GM18858 (cell line): ENCODE data around the gene NIPAL4.
"Not testable (repeated sequence)": the region's sequence is repeated elsewhere in the genome, so short reads cannot be mapped to it uniquely, and the experiment has no call there.

Experiments
- ATAC-seq: cut with Tn5 transposase; IDR thresholded peaks from one replicate; pipeline ENCODE4 v1.9.1; 2021; ENCODE audit not compliant: unreplicated experiment

Gene NIPAL4

DNA sequence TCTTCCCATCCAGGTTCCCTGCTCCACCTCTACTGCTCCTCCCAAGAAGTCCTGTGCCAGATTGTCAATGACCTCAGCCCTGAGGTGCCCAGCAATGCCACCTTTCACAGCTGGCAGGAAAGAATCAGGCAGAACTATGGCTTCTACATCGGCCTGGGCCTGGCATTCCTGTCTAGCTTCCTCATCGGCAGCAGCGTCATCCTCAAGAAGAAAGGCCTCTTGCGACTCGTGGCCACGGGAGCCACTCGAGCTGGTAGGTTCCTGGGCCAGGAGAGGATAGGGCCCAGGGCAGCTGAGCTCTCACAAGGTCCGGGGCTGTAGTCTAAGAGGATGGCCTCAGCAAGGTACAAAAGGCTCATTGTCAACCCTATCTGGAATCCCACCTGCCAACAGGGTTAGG is 3.1 kb downstream of the NIPAL4 start:
- no peak for ATAC-seq

DNA sequence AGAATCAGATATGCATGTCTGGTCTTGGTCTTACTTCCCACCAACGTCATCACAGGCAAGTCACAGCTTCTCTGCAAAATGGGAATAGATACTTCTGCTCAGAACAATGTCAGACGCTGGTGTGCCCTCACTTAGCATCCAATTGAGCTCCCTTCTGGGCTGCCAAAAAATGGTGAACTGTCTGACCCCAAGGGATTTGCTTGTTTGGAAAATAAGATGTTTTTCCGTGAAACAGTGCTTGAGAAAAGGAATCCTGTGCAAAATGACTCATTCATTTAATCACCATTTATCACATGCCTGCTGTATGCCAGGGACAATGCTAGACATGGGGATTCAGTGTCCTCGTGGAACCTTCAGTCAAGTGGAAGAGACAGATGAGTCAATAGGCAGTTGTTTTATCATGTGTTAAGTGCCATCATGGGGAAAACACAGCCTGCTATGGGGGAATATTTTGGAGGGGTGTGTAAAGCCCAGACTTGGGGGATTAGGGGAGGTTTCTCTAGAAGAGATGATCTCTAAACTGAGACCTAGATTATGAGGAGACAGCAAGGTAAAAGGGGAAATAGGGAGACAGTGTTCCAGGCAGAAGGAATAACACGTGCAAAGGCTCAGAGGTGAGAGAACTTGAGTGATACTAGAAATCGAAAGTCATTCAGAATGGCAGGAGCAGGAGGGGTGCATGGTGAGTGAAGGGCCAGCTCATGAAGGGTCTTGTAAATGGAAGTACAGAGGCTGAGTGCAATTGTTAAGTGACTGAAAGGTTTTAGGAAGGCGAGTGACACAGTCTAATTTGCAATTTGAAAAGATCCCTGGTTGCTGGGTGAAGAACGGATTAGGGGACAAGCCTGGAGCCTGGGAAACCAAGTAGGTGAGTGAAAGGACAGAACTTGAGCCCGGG is 3.9 kb downstream of the NIPAL4 start:
- ATAC-seq = no peak

DNA sequence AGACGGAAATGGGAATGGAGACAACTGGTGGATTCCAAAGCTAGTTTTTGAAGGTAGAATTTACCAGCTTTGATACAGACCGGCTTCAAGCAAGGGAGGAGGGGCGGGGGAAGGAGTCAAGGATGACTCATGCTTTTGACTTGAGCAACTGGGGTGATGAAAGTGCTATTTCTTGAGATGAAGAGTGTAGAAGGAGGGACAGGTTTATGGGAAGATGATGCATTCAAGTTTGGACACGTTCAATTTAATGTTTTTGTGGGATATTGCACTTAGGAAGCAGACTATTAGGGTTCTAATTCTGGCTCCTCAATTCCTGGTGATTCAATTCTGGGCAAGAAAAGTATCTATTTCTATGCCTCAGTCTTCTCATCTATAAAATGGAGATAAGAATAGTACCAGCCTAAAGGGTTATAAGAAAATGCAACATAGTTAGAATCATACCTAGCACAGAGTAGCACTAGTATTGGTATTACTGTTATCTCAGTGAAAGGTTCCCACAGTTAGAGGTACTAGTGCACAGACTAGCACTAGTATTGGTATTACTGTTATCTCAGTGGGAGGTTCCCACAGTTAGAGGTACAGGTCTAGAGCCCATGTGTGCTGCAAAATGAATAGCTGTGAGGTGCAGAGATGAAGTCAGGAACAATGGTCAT is 4.6 kb downstream of the NIPAL4 start:
- ATAC-seq = peak; percentile 93

DNA sequence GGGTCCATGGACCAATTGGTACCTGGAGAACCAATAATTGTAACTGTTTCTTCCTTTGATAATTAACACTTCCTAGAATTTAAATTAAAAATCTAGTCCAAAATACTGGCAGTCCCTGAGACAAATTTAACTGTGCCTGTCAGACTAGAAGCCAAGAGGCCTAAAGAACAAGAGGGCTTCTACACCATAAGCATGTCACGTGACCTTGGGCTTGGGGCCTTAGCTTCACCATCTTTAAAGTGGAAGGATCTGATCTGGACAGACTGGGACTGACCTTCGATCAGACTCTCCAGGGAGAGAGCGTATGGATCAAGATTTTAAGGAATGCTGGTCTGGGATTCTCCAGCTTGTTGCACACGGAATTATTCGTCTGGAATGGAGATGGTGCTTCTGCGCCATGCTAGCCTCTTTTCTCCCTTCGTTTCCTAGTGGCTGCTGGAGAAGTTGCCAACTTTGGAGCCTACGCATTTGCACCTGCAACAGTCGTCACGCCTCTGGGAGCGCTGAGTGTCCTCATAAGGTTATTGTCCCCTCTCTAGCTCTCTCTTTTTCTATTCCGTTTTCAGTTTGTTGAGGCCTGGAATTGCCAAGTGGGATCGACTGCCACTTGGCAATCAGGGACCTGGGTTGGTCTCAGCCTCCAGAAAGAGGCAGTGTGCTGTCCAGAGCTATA is 8.4 kb downstream of the NIPAL4 start:
- ATAC-seq = no peak

DNA sequence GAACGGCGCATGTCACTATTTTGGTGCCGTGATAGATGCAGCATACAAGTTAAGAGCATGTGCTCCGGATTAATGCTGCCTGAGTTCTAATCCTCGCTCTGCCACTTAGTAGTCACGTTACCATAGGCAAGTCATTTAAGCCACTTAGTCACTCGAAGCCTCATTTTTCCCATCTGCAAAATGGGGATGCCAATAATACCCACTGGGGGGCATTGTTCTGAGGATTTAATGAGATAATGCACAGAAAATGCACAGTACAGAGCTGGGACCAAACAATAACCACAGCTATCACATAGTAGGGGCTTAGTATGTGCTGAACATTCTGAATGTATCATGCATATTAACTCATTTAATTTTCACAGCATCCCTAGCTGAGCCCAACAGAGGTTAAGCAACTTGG is 9.1 kb downstream of the NIPAL4 start:
- ATAC-seq = no peak

DNA sequence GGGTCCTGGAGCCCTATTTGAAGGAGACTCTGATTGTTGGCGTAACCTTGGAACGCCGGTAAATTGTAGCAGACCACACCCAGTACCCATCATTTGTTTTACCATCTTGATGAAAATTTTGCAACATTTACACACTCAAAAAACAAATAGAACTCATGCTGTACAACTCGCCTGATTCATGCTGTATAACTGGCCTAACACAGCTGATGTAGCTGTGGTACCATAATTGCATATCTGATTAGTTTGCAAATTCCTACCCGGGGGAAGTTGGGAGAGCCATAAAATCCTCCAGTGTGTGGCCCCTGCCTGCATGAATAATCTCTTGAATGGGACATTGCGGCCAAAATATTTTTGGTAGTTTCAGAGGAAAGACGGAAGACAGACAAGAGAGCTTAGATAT is 9.7 kb downstream of the NIPAL4 start:
- ATAC-seq = no peak

DNA sequence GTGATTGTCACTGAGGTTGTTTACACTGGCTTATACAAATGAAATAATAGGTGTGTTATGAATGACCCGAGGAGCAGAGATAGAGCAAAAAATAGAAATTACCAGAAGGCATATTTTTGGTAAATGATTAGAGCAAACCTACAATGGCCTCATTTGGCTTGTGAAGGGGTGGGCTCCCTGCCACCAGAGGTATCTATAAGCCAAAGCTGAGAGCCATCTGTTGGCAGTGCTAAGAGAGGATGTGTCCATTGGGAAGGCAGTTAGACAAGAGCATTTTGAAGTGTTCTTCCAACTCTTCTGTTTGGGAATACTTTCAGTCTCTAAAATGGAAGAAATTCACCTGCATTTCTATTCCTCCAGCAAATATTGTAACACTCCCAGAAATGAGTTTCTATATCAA is 10.6 kb downstream of the NIPAL4 start:
- no peak for ATAC-seq

DNA sequence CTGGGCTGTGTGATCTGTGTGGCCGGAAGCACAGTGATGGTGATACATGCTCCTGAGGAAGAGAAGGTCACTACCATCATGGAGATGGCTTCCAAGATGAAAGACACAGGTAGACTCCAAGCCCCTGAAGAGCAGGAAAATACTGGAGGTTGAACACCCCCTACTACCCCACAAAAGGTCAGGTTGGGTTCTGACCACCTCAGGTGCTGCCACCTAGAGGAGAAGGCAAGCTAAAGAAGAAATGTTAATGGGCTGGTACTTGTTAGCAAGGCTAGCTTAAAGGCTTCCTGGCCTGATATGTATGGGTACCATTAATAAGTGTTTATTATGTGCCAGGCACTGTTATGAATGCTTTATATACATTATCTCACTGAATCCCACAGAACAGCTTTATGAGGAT is 11.7 kb downstream of the NIPAL4 start:
- ATAC-seq = no peak

DNA sequence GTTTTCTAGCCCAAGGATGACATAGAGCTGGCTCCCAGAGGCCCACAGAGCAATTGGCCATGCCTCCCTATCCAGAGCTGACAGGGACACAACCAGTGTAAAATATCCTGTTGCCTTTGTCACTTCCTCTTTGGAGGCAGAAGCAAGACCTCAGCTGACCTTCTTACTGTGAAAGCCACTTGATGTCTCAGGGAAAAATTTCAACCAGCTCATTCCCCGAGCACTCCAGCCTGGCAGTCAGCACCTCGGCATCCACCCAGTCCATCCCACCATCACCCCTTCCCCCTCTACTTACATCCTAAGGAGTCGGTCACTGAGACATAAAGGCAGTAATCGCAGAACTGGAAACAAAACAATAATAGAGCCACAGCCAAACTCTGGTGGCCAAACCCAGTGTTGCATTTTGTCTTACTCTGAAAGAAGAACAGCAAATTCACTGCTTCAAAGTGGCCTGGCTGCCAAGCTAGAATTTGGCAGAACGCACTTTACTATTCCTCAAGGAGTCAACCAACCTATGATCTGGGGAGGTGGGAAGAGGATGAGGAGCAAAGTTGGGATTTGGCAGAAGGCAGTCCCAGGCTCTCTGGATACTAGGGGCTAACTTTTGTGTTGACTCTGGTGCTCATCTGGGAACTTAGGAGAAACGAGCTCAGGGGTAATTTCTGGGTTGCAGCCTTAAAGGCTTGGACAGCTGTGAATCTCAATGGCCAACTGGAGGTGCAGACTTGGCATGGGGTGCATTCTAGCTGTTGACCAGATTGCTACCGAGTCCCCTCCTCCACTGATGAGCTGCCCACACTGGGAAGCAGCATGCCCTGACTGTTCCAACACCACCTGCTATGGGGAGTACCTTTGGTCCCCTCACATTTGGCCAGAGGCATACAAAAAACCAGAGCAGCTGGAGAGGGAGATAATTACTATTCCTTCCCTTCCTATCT is 13.6 kb downstream of the NIPAL4 start:
- no peak for ATAC-seq

DNA sequence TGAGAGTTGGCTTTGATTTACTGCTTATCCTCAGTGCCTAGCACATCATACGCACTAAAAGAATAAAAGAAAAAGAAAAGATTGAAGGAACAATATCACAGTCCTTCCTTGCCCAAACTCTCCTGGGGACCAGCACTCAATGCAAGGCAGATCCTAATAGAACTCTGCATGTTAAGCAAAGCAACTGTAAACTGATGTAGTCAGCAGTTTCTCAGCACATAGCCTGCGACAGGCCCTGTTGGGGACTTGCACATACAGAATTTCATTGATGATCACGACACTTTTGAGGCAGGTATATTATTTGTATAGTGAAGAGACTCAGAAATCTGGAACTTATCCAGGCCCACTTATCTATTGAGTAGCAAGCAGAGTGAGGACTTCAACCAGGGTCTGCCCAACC is 15.4 kb downstream of the NIPAL4 start:
- no peak for ATAC-seq

DNA sequence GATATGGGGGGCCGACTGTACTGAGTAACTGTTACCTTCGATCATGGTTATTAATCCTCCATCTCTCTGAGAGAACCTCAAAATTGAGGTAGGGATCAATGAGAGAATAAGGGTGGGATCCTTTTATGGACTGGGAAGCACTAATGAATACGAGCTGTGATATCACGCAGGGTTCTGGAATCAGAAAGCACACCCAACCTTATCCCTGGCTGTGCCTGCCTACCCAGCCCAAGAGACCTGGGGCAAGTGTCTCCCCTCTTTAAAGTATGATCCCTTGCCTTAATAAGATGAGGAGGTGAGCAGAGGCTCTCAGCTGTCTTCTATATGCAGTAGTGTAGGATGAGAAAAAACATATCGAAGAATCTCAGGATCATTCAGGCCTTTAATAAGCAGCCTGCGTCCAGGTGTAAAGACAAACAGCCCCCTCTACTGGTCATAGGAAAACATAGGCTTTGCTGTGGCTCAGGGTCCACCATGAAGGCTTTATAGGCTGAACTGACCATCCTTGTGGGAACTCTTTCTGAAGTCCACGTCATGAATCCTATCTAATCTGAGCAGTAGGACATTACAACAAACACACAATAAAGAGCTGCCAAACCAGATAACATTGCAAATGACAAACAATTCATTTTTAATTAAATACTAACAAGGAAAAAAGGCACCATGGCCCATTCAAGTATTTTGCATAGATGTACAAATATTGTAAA is 16.8 kb downstream of the NIPAL4 start:
- no peak for ATAC-seq

DNA sequence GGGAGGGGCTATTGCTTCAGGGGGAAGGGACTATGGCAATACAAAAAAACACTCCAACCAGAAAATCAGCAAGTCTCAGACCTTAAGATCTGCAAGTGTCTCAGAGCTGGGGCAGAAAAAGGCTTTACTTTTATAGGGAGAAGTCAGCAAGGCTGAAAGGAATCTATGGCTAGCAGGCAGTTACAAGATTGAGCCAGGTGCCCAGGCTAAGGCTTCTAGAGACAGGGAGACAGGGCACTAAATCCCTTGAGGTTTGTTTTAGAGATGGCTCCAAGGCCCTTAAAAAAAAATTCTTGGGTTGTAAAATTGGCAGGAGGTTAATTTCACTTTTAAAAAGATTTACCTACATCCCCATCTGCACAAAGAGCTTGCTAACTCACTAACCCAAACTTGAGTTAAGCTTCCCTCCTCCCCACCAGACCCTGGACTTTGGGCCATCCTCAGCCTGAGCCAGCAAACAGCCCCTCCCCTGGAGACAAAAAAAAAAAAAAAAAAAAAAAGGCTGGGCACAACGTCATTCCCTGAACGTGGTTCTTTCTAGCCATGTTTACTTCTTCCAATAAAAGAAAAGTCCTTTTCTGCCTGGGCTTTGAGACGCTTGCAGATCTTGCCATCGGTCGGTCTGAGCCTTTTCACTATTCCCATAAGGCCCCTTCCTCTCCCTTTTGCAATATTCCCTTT is 17.9 kb downstream of the NIPAL4 start:
- no peak for ATAC-seq

DNA sequence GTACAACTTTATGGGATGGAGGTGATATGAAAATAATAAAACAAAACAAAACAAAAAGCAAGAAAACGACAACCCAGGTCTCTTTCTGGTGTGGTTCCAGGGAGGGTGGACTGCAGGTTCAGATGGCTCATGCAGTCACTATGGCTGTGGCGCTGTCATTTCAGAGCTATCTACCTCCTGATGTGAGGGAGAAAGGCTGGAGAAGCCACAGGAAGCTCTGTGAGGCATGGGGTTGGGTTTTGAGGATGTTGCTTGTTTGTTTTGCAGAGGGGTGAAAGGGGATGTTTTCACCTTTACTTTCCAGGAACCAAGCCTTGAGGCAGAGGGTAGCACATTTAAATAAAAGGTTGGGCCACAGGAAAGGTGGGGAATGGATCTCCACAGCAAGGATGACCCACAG is 18.7 kb downstream of the NIPAL4 start:
- no peak for ATAC-seq

DNA sequence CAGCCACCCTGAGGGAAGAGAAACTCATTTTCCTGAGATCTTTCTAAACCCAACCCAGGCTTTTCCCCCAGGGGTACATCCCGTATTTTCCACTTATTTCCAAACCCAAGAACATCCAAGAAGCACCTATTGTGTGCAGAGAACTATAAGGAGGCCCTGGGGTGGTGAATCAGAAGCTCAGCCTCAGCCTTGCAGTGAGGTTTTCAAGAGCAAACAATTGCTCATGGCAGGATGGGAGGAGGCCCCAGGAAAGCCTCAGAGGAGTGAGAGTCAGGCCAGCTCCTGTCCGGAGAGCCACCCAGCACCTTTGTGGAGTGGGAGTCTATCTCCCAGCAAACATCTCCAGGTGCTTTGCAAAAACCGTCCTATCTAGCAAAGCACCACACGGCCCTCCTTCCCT is 19.2 kb downstream of the NIPAL4 start:
- ATAC-seq = no peak

DNA sequence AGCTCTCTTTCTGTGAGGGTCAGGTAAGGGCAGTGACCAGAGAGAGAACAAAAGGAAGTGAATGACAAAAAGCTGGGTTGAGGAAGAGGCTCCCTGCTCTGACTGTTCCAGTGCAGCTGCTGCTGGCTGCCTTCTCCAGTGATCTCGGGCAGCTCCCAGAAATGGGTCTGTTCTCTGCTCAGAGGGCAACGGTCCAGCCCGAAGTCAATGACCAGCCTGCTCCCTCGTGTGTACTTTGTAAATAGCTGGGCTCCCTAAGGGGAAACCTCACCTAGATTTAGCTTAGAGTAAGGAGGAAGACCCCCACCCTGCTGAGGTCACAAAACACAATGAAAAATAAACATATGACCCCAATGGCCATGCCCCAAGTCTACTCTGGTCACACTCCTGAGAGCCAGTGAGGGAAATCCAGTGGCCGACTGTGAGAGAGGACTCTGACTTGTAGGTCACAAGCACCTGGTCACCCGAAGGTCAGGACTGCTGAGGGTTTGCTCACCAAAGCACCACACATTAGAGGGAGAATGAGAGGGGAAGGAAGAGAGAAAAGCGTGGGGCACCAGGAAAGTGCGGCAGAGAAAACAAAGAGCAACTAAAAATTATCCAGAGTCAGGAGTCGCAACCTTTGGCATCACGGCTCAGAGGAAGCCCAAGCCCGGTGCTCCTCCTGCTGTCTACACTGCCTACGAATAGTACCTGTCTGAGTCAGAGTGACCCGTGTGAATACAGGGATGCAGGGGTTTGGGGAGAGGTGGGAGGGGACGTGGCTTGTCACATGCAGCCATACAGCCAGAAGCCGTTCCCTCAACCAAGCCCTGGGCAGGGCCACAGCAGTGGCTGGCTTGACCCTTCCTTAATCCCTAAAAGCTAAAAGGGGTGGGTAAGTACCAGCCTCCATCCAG is 19.8 kb downstream of the NIPAL4 start:
- no peak for ATAC-seq

DNA sequence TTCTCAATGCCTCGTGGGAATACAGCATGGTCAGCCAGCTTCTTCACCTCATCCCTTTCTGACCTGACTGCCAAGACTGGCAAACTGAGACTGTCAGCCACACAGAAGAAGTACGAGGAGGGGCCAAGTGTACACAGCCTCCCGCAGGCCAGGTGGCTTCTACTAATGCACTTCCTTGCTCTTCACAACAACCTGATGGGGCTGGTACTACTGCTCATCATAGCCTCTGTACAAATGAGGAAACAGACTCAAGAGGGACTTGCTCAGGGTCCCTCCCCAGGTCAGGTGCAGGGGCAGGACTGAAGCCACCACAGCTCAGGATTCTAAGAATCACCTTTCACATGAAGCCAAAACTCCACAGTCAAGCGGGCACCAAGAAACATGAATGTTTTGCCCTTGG is 21.3 kb downstream of the NIPAL4 start:
- no peak for ATAC-seq

DNA sequence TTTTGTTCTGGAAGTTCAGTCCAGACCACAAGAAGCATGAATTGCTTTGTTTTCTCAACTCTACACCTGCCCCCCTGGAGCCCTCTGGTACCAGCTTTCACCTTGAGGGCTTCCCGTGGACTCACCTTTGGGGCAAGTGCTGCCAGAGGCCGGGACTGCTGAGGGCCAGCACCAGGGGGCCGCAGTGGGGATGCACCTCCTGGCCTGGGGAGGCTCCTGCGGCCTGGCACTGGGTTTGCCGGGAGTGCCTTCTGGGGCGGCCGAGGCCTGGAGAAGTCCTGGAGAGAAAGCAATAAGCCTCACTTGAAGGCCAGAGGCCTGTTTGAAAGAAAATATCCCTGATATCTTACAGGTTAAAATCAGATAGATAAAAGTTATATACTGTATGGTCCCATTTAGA is 21.7 kb downstream of the NIPAL4 start:
- no peak for ATAC-seq

DNA sequence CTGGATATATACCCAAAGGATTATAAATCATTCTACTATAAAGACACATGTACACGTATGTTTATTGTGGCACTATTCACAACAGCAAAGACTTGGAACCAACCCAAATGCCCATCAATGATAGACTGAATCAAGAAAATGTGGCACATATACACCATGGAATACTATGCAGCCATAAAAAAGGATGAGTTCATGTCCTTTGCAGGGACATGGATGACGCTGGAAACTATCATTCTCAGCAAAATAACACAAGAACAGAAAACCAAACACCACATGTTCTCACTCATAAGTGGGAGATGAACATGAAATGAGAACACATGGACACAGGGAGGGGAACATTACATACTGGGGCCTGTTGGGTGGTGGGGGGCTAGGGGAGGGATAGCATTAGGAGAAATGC is 22.7 kb downstream of the NIPAL4 start:
- not testable (repeated sequence) for ATAC-seq

DNA sequence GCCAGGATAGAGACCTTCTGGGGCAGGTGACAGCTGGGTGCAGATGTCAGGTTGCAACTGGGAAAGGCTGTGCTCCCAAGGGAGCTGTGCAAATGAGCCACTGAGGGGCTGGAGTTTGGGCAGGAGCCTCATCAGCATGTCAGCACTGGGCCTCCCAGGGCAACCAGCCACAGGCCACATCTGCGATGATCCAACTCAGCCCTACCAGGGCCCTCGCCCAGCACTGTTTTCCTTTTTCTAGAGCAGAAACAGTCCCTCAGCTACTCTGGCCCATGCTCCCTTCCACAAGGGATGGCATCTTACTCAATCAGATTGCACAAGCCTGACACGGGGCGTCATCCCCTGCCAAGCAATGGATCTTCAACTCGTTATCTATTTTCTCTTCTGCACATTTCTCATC is 24.8 kb downstream of the NIPAL4 start:
- ATAC-seq = no peak
